RCC 7860 (cell line): ENCODE measurements around the gene BTBD6.
"Not testable (repeated sequence)": the region's sequence is repeated elsewhere in the genome, so short reads cannot be mapped to it uniquely, and the experiment has no call there.

Experiments
- DNase-seq: peaks from one replicate; pipeline ENCODE4 v3.0.0-alpha.2; 2015; ENCODE audit warnings: low spot score
- FAIRE-seq: peaks from 2 replicates; lab custom pipeline; 2012; peaks lifted over from hg19 to GRCh38; lab: Jason Lieb, UNC

Gene BTBD6

GRCh38 chr14:105290621-105291346 lies 42.5 kb downstream of the BTBD6 start:
- DNase-seq (no peak), FAIRE-seq (no peak)

- DNase-seq (no peak), FAIRE-seq (no peak)
Measured at GRCh38 chr14:105292826-105293711, 44.7 kb downstream of the BTBD6 start.

DNA sequence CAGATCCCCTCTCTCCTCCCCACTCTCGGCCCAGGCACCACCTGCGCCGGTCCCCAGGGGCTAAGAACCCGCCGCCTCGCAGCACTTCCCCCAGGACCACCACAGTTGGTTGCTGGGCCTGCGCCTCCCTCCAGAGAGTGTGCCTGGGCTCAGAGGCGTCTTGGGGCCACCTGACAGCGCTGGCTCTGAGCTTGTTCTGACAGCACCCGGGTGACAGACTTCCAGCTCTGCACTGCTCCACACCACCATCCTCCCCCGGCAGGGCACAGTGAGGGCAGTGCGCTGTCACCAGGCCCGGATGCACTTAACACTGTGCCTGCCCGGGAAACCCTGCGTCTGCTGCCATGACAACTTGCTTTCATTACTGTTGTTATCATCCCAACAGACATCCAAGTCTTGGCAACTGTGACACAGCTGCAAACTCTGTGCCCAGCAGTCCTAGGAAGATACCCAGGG lies 45.8 kb downstream of the BTBD6 start:
- FAIRE-seq (no peak), DNase-seq (no peak)

DNA sequence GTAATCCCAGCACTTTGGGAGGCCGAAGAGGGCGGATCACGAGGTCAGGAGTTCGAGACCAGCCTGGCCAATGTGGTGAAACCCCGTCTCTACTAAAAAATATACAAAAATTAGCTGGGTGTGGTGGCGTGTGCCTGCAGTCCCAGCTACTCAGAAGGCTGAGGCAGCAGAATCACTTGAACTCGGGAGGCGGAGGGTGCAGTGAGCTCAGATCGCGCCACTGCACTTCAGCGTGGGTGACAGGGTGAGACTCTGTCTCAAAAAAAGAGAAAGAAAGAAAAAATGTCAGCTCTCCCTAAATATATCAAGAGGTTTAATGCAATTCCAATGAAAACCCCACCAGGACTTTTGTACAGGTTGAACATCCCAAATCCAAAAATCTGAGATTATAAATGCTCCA lies 49.0 kb downstream of the BTBD6 start:
- not testable (repeated sequence) for DNase-seq, FAIRE-seq

DNA sequence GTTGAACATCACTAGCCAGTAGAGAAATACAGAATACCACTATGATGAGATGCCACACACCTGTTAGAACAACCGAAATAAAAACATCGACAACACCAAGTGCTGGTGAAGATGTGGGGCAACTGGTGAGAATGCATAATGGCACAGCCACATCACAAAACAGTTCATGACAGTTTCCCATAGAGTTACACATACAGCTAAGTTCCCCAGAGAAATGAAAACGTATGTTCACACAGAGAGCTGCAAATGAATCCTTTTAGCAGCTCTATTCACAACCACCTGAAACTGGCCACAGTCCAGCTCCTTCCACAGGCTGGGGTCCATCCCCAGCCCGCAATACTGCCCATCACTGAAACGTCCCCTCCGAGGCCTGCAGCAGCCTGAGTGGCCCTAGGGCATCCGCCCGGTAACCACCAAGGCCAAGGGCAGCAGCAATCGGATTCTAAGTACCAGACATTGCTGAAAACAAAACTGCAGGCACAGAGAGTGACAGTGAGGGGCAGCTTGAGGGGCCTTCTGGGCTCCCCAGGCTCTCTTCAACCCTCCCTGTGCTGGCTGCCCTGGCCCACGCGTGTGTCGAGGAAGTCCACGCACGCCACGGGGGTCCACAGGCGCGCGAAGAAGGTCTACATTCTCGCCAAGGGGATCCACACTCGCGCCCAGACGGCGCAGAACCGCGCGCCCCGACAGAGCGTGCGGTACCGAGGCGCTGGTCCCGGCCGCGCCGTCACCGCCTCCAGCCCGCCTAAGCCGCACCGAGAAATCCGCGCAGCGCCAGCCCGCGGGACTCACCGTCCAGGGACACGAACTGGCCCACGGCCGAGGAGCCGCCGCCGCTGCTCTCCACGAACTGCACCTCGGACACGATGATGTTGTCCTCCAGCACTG lies 51.6 kb downstream of the BTBD6 start:
- no peak for FAIRE-seq
- DNase-seq: no peak
